ENCODE measurements around the gene SHPK.

DNA sequence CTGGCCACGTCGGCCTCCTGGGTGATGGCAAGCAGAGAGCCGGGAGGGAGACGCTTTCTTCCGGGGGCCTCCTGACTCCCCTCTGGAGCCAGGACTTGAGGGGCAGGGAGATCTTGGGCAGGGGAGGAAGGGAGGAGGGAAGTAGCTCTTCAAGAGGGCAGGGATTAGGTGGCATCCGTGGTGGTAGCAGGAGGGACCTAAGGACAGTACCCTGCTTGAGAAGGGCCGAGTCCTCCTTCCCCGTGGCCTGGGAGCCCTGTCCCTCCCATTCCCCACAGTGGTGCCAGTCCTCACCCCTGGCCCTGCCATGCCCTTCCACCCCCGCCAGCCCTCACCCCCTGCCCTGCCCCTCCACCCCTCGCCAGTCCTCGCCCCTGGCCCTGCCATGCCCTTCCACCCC is 19.7 kb upstream of the SHPK start:
- TF ChIP-seq, protein P1, sequence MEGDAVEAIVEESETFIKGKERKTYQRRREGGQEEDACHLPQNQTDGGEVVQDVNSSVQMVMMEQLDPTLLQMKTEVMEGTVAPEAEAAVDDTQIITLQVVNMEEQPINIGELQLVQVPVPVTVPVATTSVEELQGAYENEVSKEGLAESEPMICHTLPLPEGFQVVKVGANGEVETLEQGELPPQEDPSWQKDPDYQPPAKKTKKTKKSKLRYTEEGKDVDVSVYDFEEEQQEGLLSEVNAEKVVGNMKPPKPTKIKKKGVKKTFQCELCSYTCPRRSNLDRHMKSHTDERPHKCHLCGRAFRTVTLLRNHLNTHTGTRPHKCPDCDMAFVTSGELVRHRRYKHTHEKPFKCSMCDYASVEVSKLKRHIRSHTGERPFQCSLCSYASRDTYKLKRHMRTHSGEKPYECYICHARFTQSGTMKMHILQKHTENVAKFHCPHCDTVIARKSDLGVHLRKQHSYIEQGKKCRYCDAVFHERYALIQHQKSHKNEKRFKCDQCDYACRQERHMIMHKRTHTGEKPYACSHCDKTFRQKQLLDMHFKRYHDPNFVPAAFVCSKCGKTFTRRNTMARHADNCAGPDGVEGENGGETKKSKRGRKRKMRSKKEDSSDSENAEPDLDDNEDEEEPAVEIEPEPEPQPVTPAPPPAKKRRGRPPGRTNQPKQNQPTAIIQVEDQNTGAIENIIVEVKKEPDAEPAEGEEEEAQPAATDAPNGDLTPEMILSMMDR (IDR thresholded peaks at IDR 0.05), result no peak
- TF ChIP-seq POLR2A (IDR thresholded peaks at IDR 0.05), result no peak

All from testis (tissue), 2 donors.